HL-60/S4 treated with phorbol 12-myristate 13-acetate at 8.2 ng/mL for 4 days and 3 days (cell line): ENCODE results near the gene HSPA9.

ENCODE experiments used
- in situ Hi-C: fragments of 300-500 bp; cut with MboI; formaldehyde crosslinking; loops from 2 replicates; pipeline ENCODE4 v1.15.0; 2022; ENCODE audit warnings: low sequenced_read_pairs

Gene HSPA9

DNA sequence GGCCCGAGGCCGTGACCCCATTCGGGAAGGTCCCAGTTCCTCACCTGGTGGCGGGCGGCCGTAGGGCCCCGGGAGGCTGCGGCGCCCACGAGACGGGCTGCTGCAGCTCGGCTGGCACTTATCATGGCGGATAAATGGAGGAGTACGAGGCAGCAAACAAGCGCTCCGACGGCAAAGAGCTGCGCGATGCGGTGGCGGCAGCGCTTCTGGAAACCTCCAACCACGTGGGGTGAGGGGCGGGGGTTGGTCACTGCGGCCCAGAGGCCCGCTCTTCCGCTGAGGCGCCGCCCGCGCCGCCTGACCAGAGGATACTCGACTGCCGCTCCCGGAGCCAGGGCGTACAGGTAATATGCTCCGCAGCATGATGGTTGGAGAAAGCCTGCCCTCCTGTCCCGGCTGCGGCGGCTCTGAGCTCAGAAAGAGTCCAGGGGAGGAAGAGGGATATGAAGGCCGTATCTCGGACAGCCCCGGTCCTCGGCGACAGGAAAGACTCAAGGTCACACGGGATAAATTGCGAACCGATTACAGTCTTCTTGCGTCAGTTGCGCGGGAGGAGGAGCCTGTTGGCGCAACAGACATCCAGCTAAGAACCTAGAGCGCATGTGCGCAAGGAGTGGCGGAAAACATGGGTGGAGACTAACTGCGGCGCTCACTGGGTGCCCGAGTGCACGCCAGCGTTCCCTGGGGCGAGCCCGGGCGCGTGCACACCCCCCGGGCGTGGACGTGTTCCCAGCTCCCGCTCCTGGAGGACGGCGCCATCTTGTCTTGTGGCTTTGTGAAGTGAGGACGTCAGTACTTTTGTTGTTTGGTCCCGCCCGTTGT, at the start of gene HSPA9:
Gene HSPA9, minus strand, starts transcription at position 208 of the 822 bp plus-strand sequence. Its CDS starts 83 bp downstream, at position 125.
- in situ Hi-C loops = no loop called here

DNA sequence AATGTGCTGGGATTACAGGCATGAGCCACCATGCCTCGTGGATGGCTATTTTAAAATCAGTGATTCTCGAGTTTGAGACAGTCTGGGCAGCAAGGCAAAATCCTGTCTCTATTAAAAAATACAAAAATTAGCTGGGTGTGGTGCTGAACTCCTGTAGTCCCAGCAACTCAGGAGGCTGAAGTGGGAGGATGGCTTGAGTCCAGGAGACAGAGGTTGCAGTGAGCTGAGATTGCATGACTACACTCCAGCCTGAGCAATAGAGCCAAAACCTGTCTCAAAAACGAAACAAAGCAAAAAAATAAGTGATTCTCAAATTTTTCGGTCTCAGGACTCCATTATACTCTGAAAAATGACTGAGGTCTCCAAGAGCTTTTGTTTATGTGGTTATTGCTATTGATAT, 47.9 kb upstream of the HSPA9 start:
- in situ Hi-C loops = no loop called here

DNA sequence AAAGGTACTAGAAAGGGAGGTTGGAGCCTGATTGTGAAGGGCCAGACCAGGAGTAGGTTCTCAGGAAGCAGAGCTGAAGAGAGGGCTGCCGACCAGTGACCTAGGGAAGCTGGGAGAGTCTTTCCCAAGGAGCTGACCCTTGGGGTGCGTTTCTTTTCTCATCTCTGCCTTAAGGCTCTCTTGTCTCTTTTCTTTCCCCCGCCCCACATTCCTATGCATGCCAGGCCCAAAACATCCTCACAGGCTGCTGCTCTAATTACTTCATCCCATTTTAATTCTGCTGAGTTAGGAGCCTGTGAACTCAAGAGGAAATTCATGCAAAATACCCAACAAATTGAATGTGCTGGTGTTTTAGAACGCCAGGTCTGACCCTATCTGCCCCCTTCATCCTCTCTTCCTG, 46.9 kb upstream of the HSPA9 start:
- in situ Hi-C loops = no loop called here

DNA sequence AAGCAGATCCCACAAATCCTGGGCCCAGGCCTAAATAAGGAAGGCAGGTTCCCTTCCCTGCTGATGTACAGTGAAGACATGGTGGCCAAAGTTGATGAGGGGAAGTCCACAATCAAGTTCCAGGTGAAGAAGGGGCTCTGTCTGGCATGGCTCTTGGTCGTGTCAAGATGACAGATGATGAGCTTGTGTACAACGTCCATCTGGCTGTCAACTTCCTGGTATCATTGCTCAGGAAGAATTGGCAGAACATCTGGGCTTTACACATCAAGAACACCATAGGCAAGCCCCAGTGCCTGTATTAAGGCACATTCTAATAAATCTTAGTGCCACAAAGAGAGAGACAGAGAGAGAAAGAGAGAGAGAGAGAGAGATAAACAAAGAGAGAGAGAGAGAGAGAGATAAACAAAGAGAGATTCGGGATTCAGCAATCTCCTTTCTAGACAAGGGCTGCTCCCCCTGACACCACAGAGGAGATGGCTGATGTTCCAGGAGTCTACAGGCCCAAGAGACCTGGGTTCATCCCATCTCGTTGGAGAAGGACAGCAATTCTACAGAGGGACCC, 45.5 kb upstream of the HSPA9 start:
- in situ Hi-C loops = no loop called here

DNA sequence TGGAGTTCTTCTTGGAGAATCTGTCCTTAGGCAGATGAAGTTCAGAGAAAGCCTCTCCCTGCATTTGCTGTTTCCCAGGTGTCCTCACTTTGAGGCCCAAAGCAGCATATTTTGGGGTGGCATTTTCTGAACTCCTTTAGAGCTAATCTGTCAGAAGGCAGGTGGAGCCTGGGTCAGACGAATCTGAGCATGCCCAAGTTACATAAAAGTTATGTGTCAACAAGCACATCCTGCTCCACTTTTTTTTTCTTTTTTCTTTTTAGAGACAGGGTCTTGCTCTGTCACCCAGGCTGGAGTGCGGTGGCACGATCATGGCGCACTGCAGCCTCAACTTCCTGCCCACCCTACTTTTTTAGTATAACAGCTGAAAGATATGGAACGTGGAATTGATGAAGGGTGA, 41.3 kb upstream of the HSPA9 start:
- in situ Hi-C loops = no loop called here

DNA sequence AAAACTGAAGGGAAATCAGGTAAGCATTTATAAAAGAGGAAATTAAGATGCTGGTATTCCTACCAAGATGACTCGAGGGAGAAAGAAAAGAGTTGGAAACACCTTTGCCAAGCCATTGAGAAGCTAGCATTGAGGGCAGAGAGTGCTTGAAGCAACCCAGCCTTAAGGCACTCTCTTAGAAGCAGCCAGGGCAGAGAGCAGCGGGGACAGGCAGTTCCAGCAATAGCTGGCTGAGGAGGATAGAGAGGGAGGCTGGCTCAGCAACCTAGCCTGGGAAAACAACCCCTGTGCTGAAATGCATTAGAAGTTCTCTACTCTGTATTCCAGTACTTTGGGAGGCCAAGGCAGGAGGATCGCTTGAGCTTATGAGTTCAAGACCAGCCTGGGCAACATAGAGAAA, 40.3 kb upstream of the HSPA9 start:
- in situ Hi-C loops = no loop called here

DNA sequence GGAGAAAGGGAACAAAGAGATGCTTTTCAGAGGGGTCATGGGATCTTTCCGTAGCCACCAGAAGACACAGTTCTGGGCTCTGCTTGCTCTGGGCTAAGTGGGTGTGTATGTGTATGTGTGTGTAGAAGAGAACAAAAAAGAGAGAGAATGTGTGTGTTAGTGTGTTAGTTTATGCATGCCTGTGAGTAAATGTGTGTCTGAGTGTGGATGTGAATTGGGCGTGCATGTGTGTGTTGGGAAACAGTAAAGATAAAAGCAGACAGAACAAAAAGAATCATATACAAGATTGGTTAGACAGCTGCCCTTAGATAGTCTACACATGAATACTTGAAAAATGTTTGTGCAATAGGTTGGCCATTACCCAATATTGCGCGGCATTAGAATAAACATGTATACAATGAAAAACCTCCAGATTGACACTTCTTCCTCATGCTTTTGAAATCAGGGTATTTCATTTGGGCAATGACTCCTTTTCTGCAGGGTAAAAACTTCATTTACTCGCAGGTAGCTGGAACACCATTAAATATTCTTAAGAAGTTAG, 36.5 kb upstream of the HSPA9 start:
- in situ Hi-C loops = no loop called here

DNA sequence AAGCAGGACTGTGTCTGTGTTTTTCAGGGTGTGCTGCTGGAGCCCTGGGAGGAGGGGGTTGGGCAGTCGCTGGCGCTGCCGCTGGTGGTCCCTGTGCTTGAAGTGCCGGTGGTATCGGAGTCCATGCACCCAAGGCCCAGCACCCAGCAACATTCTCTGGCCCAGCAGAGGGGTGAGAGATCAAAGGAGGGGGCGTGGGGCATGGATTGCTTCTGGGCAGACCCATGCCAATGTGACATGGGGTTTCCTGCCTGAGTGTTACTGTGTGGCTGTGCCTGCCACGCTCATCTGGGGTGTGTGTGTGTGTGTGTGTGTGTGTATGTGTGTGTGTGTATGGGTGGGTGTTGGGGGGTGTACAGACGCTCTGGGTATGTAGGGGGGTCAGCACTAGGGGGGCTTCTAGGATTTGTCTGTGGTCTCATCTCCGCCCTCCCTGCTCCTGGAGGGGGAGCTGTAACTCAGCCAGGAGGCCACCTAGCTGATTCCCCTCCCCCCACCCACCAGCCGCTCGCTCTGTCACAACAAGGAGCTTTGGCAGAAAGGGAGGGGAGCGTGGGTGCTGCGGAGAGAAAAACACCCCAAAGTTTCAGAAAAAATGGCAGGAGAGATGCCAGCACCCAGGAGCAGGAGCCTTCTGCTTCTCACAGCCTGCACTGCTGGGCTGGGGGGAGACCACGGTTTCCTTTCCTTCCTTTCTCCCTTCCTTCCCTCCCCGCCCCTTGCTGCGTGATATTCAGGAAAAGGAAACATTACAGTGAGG, 35.9 kb upstream of the HSPA9 start:
- in situ Hi-C loops = no loop called here

DNA sequence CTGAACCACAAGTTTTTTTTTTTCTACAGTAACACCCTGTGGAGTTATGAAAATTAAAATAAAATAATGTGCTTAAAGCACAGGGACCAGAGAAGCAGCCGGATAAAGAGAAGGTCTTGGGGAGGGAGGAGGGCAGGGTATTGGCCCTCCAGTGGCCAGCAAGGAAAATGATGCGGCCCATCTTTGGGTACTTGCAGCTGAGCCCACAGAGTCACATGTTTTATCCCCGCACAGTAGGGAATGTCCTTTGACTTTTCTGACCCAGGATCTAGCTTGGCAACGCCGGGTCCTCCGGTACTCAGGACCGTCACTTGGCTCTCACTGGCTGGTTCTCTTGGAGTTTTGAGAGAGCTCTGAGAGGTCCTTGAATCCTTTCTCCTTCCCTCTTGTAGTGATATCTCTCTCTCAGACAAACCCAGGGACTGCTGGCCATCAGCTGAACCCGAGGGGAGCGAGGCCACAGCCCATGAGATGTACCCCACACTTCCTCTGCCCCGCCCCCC, 35.3 kb upstream of the HSPA9 start:
- in situ Hi-C loops = no loop called here

DNA sequence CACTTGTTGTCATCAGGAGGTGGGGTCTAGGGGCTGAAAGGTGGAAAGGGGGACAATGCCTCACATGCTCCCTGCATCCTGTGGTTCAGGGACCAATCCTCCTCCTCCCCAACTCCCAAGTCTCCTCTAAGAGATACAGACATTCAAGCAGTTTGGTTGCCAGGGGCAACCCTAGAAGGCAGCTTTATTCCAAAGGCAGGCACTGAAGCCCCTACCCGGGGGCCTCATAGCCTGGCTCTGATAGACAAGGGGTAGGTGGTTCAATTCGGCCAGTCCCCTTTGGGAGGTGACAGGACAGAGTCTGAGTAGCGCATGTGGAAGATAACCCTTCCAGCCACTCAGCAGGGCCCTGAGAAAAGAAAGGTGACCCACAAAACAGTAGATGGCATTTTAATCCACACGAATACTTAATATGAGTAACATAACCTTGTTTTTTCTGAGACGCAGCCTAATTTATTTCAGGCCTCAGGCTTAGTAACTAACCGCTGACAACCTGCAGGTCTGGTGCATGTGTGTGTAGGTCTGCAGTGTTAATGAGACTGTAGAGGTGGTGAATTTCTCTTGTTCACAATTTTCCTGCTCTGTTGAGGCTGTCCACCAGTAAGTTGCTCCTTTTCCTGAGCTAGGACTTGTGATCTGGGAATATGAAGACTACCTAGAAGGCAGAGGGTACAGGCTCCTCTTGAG, 31.3 kb upstream of the HSPA9 start:
- in situ Hi-C loops = no loop called here

DNA sequence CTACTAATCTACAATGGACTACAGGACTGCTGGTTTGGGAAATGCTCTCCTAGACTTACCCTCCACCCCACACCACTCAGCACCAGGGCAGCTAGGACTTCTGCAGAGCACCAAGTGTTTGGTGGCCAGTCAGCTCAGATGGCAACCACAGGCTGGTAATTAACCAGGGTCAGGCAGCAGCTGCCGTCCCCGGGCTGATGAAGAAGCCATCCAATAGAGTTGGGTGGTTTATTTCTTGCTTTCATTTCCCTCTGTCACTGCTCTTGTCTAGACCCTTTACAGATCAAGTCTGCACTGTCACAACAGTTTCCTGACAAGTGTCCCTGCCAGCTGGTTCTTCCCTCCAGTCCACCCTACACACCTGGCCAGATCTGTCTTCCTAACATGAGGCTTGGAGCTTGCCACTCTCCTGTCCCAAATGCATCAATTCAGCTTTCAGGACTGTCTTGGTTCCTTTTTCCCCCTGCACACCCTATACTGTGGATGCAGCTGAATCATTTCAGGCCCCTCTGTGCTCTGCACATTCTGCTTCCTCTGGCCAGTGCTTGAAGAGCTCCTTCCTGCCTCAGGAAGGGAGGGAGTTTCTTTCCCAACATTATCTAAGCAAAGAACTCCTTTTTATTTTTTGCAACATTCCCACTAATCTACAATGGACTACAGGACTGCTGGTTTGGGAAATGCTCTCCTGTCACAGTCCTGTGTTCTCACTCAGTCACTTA, 30.2 kb upstream of the HSPA9 start:
- in situ Hi-C loops = no loop called here

DNA sequence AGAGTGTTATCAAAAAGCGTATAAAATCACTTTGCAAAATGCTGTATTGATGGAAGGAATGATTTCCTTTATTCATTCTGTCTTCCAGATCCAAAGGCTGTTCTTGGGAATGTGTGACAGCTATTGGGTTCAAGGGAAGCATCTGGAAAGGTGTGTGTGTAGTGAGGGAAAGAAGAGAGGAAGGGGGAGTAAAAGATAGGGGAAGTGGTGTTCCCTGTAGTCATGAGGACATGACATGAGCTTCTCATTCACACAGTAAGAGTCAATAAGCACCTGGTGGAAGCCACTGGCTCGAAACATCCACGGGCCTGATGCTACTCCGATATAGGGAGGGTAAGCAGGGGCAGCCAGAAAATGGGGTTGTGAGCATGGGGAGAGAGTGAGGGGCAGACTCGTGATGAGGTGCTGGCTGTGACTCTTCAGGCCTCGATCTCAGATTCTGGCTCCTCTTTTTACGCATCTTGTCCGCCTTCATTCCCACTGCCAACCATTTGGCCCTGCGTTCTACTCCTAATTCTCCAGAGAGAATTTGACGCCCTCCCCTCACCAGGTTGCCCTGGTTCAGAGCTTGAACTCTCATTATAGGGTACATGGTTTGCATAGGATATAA, 29.1 kb upstream of the HSPA9 start:
- in situ Hi-C loops = no loop called here

DNA sequence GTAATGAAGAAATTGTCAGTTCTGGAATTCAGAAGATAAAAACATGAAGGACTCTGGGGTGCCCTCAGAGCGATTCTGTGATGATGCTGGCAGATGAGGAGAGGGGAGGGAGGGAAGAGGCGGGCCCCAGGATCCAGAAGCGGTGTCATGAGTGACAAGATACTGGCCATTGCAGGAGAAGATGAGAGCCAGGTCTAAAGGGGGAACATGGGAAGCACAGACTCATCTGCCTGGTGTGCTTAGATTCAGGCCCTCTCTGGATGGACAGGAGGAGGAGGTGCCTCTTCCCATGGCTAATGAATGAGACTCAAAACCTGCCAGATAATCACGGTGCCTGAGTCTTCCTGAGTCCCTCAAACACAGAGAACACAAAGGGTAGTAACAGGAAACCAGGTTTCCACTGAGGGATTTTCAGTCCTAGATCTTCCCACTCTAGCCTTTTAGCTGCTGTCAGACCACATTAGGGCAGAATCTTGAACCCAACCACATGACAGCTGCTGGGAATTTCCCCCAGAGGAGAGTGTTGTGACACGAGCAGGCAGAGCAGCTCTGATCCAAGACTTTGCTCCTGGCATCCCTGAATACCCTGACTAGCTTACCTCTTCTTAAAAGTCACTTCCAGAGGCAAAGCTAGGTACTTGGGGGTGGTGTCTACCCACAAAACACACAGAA, 28.2 kb upstream of the HSPA9 start:
- in situ Hi-C loops = no loop called here

DNA sequence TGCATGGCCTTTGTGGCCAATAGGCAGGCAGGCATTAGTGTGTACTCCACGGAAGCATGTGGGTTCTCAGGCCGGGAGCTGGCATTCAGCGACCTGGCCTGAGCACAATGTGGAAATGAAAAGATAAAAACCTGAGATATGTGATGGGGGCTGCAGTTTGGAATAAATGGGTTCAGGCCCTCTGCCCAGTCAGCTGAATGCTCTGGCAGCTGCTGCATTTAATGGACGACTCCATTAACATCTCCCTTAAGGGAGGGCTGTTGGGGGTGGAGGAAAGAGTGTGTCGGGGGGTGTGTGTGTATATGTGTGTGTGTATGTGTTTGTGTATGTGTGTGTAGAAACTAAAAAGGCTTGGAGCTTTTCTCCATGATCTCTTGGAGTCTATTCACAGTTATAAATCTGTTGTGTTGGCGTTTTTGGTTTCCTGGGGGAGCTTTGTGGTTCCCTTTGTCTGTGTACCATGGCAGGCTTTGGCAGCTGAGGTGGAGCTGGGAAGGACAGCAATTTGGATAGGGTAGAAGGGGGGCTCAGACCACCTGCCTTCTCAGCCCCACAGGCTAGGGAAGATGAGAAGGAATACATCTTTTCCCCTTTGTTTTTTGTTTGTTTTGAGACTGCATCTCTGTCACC, 27.3 kb upstream of the HSPA9 start:
- in situ Hi-C loops = no loop called here

DNA sequence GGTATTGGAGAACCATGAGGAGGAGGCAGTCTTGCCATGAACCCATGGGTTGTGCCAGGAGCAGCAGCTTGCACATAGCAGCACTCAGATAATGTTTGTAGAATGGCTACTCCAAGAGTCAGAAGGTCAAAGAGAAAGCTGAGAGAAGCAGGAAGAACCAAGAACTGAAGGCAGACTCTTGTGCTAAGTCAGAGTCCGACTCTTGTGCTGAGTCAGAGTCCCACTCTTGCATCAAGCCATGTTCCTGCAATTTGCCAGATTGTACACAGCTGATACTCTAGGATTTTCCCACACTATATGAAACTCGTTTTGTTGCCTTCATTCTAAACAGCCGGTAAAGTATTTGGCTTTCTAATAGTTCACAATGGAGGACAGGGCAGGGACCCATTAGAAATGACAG, 26.2 kb upstream of the HSPA9 start:
- in situ Hi-C loops = no loop called here

DNA sequence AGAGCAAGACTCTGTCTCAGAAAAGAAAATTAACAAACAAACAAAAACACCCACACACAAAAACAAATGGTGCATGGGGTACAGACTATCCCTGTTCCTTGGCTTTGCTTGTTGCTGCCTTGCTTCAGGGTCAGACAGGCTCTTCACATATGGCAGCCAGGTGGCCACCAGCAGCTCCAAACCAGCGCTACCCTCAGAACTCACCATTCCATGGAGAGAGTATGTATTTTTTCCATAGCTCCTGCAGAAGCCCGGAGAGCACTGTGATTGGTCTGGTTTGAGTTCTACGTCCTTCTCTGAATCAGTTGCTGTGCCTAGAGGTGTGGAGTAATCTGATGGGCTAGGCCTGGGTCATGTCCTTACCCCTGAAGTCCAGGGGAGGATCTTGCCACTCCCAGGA, 25.2 kb upstream of the HSPA9 start:
- in situ Hi-C loops = no loop called here

DNA sequence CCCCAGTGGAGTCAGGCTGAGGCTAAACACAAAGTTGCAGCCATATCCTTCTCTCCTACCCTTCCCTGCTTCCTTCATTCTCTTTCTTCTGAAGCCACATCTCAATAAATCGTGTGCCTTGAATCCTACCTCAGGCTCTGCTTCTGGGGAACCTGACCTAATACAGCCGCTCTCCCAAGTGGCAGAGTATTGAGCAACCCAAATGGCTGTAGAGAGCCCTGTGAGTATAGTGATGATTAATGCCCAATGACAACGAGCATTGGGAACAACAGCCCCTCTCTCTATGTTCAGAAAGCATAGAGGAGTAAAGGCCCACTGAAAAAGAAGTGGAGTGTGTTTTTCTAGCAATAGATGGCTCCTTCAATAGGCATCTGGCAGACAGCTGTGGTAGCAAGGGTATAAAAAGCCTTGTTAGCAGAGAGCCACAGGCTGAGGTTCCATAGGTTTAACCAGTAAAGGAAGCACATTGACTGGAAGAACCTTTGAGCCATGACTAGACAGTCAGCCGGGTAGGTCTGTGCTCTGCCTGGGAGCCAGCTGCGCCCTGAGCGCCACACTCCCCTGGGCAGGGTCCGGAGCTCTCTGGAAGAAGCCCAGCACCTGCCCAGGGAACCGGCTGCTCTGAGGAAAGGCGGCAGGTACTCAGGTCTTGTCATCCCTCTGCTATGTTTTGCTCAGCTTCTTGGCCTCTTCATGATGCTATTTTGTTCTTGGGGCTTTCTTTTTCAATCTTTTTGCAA, 22.6 kb upstream of the HSPA9 start:
- in situ Hi-C loops = no loop called here
